ENCODE measurements around the gene SAP25. TPM values are rescaled to one million over a fixed set of nuclear protein-coding genes. Genes with fewer than 3 reads are reported as not detected.

SAP25 gene
- total RNA-seq, result not detected
- polyA plus RNA-seq, result 2.5 TPM

DNA sequence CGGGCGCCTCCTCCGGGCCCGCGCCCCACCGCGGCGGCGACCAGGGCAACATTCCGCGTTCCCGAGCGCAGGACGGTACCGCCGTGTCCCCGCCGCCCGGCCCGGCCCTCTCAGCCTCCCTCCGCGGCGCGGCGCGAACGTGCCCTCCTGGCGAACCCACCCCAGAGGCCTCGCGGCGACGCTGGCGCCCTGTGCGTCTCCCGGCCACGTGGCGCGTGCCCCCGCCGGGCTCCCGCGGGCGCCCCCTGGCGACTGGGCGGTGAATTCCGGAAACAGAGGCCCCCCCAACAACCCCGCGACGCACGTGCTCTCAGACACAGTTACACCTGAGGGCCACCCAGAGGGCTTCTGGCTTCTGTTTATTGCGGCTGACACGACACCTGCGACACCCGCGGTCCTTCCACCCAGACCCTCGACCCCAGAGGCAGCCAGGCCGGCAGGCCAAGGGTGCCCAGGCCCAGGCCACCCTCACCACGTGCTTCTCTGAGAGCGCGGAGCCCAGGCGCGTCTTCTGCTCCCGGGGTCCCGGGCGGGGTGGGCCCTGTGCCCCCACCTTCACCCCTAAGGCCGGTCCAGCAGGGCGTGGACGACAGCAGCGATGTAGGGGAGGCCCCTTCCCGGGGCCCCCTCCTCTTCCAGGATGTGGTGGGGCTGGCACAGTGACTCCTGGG, at the start of gene SAP25:
Gene SAP25 (minus strand): TSS at position 210 of the 671 bp plus-strand sequence. CDS start 158 bp downstream, at position 52.
- Histone ChIP-seq H3K36me3 (ENCODE audit: insufficient read depth) (peaks cover 15% of the 10 kb centered on the region), H3K4me3 (ENCODE audit: low read depth, low read length) (no peak within 1 kb of the TSS), H3K4me1 (ENCODE audit: insufficient read depth) (no peaks in the 10 kb centered on the region), H3K27ac (ENCODE audit: low read depth) (no peak within 1 kb of the TSS)
- DNase-seq (ENCODE audit: extremely low spot score), result no peak
- 91% methylated on average over 70 of the region's 70 CpGs for WGBS

DNA sequence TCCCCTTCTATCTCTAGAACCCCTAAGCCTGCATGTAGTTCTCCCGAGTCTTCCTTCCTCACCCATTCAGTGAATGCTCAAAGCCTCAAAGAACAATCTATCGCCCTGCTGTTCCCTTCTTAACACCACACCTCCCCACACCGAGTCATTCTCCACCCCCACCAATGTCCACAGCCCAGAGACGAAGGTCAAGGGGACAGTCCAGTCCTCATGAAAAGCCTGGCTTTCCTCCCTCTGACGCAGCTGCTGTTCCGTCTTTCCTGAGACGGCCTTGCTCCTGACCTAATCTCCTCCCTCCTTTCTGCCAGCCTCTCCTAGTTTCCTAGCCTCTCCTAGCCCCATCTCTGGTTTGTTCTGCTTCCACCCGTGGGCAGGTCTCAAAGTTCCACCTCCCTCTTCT, 47.9 kb upstream of the SAP25 start:
- Histone ChIP-seq H3K36me3 (ENCODE audit: insufficient read depth) (no peaks in the 10 kb centered on the region), H3K4me1 (ENCODE audit: insufficient read depth) (no peaks in the 10 kb centered on the region), H3K27ac (ENCODE audit: low read depth) (no peak overlapping the region), H3K4me3 (ENCODE audit: low read depth, low read length) (no peak overlapping the region)
- DNase-seq (ENCODE audit: extremely low spot score), result no peak
- WGBS, result 80% methylated on average over 8 of the region's 8 CpGs

DNA sequence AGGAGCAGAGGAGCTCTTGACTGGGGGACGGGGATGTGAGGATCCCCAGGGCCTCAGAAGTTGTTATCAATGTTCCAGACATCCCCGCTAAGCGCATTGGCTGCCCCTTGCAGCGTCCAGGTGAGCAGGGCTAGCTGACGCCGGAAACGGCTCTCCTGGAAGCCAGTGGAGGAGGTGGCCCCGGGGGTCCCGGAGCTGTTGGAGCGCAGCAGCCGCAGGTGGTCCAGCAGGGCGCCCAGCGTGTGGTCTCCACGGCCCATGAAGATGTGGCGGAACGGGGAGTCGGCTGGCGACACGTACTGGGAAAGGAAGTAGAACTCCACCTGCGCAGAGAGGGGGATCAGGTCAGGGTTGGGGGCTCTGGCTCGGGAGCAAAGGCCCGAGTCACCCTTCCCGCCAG, 47.1 kb upstream of the SAP25 start:
- Histone ChIP-seq H3K4me1 (ENCODE audit: insufficient read depth) (no peaks in the 10 kb centered on the region), H3K36me3 (ENCODE audit: insufficient read depth) (no peaks in the 10 kb centered on the region), H3K27ac (ENCODE audit: low read depth) (no peak overlapping the region), H3K4me3 (ENCODE audit: low read depth, low read length) (no peak overlapping the region)
- DNase-seq (ENCODE audit: extremely low spot score), result no peak
- WGBS, result 95% methylated on average over 23 of the region's 23 CpGs

DNA sequence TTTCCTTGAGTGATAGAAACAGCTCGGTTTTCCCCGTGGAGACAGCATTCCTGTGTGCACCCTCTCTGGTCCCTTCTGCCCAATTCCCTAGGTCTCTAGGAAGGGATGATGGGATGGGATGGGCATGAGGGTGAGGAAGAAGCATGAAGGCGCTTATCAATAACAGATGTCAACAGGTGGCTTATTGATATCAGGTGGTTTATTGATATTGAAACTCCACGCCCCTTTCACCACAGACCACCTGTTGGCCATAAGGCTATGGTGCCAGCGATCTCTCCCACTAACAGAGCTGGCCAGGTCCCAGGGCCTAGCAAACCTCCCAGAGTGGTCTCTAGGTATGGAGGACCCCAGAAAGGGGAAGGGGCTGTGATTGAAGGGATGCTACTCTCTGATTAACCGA, 46.5 kb upstream of the SAP25 start:
- DNase-seq (ENCODE audit: extremely low spot score), result no peak
- Histone ChIP-seq H3K27ac (ENCODE audit: low read depth) (no peak overlapping the region), H3K4me3 (ENCODE audit: low read depth, low read length) (no peak overlapping the region), H3K36me3 (ENCODE audit: insufficient read depth) (no peaks in the 10 kb centered on the region), H3K4me1 (ENCODE audit: insufficient read depth) (no peaks in the 10 kb centered on the region)
- 91% methylated on average over 6 of the region's 6 CpGs for WGBS

DNA sequence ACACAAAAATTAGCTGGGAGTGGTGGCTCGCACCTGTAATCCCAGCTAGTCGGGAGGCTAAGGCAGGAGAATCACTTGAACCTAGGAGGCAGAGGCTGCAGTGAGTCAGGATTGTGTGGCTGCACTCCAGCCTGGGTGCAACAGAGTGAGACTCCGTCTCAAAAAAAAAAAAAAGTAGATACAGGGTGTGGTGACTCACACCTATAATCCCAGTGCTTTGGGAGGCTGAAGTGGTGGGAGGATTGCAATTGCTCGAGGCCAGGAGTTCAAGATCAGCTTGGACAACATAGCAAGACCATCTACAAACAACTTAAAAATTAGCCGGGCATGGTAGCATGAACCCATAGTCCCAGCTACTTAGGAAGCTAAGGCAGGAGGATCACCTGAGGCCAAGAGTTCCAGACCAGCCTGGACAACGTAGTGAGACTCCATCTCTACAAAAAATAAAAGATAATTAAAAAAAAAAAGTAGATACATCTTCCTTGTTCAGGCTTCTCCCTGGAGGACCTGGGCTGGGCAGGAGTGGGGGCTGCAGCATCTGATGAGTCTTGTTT, 40.7 kb upstream of the SAP25 start:
- WGBS, result 91% methylated on average over 6 of the region's 6 CpGs
- Histone ChIP-seq H3K36me3 (ENCODE audit: insufficient read depth) (no peaks in the 10 kb centered on the region), H3K4me1 (ENCODE audit: insufficient read depth) (no peaks in the 10 kb centered on the region), H3K27ac (ENCODE audit: low read depth) (no peak overlapping the region), H3K4me3 (ENCODE audit: low read depth, low read length) (no peak overlapping the region)
- no peak for DNase-seq (ENCODE audit: extremely low spot score)

DNA sequence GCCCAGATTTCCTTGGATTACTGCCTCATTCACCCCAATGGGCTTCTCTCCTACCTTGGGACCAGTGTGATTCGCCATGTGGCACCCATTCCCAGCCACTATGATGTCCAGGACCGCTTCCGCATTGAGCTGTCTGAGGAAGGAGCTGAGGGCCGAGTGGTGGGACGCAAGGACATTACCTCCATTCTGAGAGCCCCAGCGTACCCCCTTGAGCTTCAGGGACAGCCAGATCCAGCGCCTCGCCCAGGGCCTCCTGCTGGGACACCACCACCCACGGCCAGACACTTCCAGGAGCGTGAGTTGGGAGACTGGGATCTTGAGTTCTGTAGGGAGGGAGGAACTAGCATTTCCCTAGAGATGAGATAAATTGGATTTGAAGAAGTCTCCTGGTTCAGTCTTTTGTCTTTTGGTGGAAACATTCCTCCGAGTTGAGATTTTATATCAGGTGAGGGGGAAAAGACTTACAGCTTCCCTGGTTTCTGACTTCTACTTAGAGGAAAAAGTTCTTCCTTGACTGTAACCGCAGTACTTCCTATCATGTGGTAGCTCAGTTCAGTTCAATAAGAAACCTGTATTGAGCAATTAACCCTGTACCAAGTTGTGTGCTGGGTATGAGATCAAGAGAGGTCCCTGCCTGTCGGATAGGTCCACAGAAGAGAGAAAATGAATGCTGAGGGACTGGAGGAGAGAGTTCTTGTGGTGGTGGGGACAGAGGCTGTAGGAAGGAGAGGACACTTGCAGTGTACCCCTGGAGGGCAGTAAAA, 39.9 kb upstream of the SAP25 start:
- no peak overlapping the region for H3K4me3 ChIP-seq (ENCODE audit: low read depth, low read length)
- 94% methylated on average over 13 of the region's 13 CpGs for WGBS
- no peaks in the 10 kb centered on the region for H3K36me3 ChIP-seq (ENCODE audit: insufficient read depth)
- no peak overlapping the region for H3K27ac ChIP-seq (ENCODE audit: low read depth)
- H3K4me1 ChIP-seq (ENCODE audit: insufficient read depth), result no peaks in the 10 kb centered on the region
- no peak for DNase-seq (ENCODE audit: extremely low spot score)

DNA sequence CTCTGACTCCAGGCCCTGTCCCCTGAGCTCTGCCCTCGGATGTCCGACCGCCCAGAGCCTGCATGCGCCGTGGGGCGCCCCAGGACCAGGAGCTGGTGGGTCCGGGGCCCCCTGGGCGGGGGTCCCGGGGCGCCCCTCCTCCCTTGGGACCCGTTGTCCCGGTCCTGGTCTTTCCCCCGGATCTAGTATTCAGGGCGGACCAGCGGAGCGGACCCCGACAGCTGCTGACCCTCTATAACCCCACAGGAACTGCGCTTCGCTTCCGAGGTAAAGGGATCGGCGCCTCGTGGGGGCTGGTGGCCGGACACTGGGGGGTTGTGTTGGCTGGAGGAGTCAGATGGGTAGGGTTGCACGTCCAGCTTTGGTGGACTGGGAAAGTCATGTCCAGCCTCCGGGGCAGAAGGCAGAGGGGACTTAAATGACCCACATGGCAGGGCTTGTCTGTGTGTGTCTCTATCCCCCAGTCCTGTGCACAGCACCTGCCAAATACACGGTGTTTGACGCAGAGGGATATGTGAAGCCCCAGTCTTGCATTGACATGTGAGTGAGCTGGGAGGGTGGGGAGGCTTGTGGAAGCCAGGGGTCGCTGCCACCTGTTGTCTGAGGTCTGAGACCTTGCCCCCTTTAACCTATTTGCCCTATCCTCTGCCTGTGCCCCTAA, 39.2 kb upstream of the SAP25 start:
- H3K4me1 ChIP-seq (ENCODE audit: insufficient read depth), result no peaks in the 10 kb centered on the region
- peak overlapping the region; percentile 73 for H3K4me3 ChIP-seq (ENCODE audit: low read depth, low read length)
- WGBS, result 2% methylated on average over 29 of the region's 29 CpGs
- no peaks in the 10 kb centered on the region for H3K36me3 ChIP-seq (ENCODE audit: insufficient read depth)
- no peak overlapping the region for H3K27ac ChIP-seq (ENCODE audit: low read depth)
- no peak for DNase-seq (ENCODE audit: extremely low spot score)

DNA sequence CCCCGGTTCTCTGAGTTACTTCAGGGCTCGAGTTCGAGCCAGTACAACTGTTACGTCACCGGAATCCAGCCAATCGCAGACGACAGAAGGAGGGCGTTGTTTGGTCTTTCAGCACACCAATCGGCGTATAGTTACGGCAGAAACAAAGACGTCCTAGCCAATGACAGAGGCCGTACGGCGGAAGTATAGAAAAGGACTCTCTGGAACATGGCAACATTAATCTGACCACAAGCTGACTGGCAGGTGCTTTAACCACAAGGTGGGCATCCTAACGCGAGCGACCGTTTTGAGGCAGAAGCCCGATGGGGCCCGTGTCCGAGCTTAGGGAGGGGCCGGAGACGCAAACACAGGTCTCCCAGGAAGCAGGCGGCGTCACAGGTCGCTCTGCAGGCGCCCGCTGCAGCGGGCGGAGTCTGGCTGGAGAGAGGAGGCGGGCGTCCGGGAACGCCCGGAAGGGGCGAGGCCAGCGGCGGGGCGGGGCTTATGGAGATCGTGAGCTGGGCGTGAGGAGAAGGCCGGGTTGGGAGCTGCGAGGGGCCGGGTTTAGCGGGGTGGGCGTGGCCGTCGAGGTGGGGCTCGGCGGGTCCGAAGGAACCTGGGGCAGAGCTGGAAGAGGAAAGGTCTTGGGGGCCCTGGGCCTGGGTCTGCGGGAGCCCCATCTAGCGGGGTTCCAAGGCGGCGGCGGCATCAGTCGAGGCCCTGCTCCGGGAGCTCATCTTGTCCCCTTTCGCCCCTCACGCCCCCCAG, 38.5 kb upstream of the SAP25 start, which contains the start of gene MOSPD3:
Gene MOSPD3 (plus strand): TSS at position 558 of the 747 bp plus-strand sequence. CDS start 252 bp downstream, outside the sequence.
- Histone ChIP-seq H3K4me1 (ENCODE audit: insufficient read depth) (no peaks in the 10 kb centered on the region), H3K27ac (ENCODE audit: low read depth) (peak within 1 kb of the TSS; percentile 91), H3K4me3 (ENCODE audit: low read depth, low read length) (peak within 1 kb of the TSS; percentile 73), H3K36me3 (ENCODE audit: insufficient read depth) (no peaks in the 10 kb centered on the region)
- WGBS, result under 1% methylated on average over 61 of the region's 61 CpGs
- DNase-seq (ENCODE audit: extremely low spot score), result peak; percentile 99

DNA sequence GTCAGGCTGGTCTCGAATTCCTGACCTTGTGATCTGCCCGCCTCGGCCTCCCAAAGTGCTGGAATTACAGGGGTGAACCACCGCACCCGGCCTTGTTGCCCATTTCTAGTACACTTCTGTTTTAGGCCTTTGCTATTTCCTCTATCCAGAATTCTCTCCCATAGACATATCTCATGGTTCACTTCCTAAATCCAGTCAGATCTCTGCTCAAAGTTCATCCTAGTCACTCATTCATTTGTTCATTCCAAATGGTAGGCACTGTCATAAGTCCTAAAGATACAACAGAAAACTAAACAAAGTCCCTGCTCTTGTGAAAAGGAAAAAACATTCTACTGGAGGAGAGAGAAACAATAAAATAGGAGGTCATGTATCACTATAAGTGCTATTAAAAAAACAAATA, 36.3 kb upstream of the SAP25 start:
- H3K27ac ChIP-seq (ENCODE audit: low read depth), result no peak overlapping the region
- no peak overlapping the region for H3K4me3 ChIP-seq (ENCODE audit: low read depth, low read length)
- WGBS, result 93% methylated on average over 5 of the region's 5 CpGs
- no peaks in the 10 kb centered on the region for H3K36me3 ChIP-seq (ENCODE audit: insufficient read depth)
- H3K4me1 ChIP-seq (ENCODE audit: insufficient read depth), result no peaks in the 10 kb centered on the region
- DNase-seq (ENCODE audit: extremely low spot score), result no peak

DNA sequence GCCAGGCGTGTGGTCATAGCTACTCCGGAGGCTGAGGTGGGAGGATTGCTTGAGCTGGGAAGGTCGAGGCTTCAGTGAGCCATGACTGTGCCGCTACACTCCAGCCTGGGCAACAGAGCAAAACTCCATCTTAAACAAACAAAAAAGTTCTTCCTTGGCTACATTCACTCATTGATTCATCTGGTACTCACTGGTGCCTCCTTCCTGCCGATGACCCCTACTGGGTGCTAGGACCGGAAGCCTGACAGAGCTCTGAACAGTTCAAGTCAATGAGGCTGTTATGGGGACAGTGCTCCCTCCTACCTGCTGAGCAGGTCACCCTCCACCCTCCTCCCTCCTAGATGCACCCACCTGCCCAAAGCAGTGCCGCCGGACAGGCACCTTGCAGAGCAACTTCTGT, 33.4 kb upstream of the SAP25 start:
- 91% methylated on average over 8 of the region's 8 CpGs for WGBS
- Histone ChIP-seq H3K4me1 (ENCODE audit: insufficient read depth) (no peaks in the 10 kb centered on the region), H3K27ac (ENCODE audit: low read depth) (no peak overlapping the region), H3K36me3 (ENCODE audit: insufficient read depth) (no peaks in the 10 kb centered on the region), H3K4me3 (ENCODE audit: low read depth, low read length) (no peak overlapping the region)
- no peak for DNase-seq (ENCODE audit: extremely low spot score)

DNA sequence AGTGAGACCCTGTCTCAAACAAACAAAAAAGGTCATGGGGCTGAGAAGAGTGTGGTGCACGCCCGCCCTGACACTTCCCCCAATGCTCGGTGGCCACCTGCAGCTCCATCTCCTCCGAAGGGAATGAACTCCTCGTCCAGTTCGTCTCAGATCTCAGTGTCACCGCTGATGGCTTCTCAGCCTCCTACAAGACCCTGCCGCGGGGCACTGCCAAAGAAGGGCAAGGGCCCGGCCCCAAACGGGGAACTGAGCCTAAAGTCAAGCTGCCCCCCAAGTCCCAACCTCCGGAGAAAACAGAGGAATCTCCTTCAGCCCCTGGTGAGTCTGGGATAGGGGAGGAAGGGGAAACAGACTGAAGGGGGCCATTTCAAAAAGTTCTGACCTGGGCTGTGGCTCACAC, 32.6 kb upstream of the SAP25 start:
- Histone ChIP-seq H3K27ac (ENCODE audit: low read depth) (no peak overlapping the region), H3K4me3 (ENCODE audit: low read depth, low read length) (no peak overlapping the region), H3K4me1 (ENCODE audit: insufficient read depth) (no peaks in the 10 kb centered on the region), H3K36me3 (ENCODE audit: insufficient read depth) (no peaks in the 10 kb centered on the region)
- WGBS, result 89% methylated on average over 12 of the region's 12 CpGs
- no peak for DNase-seq (ENCODE audit: extremely low spot score)

DNA sequence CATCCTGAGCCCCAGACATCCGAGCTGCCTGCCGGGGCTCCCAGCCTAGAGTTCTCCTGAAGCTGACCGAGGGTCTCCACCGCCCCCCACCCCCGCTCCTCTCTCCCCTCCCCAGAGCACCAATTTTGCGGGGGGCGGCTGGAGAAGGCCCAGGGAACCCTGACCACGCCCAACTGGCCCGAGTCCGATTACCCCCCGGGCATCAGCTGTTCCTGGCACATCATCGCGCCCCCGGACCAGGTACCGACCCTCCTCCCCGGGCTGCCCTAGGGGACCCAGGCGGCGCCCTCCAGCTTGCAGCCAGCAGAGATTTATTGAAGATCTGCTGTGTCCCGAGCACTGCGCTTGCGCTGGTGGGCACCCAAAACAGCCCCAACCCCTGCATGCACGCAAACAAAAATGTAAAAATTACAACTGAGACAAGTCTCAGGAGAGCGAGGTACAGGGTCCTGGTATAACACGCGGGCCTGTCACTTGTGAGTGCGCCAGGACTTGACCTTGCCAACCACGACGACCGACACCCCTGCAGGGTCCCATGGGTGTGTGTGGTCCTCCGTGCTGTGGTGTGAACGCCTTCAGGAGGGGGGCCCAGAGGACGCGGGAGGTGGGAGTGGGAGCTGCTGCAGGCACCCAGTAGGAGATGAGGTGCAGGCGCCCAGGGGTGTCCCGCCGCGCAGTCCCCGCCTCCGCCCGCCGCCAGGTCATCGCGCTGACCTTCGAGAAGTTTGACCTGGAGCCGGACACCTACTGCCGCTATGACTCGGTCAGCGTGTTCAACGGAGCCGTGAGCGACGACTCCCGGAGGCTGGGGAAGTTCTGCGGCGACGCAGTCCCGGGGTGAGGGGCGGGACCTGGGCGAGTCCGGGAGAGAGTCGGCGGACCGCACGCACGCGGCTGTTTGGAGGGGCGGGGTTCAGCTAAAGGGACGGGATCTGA, 31.5 kb upstream of the SAP25 start:
- Histone ChIP-seq H3K4me1 (ENCODE audit: insufficient read depth) (no peaks in the 10 kb centered on the region), H3K27ac (ENCODE audit: low read depth) (no peak overlapping the region), H3K4me3 (ENCODE audit: low read depth, low read length) (peak overlapping the region; percentile 57), H3K36me3 (ENCODE audit: insufficient read depth) (no peaks in the 10 kb centered on the region)
- WGBS, result 29% methylated on average over 68 of the region's 68 CpGs
- DNase-seq (ENCODE audit: extremely low spot score), result no peak
